Fibroblast of lung (primary cell): ENCODE measurements around the gene ANXA9. TPM values are rescaled to one million over a fixed set of nuclear protein-coding genes. Genes with fewer than 3 reads are reported as not detected.

Experiments used
- DNase-seq, 2 donors: peaks; one replicate each; pipeline versions ENCODE4 v3.0.0 to v3.0.0-alpha.2; 2010; ENCODE audit warnings: low read depth in 2 of 2
- H2AFZ ChIP-seq: 2 replicates; pipeline ENCODE4 v1.5.1; 2012; ENCODE audit warnings: low read length, control low read depth, inconsistent platforms
- H3K27ac ChIP-seq: 2 replicates; pipeline ENCODE4 v1.5.1; 2011; ENCODE audit warnings: low read length, control low read depth; ENCODE audit not compliant: insufficient read depth
- H3K27me3 ChIP-seq: 2 replicates; pipeline ENCODE4 v1.5.1; 2011; ENCODE audit warnings: mild to moderate bottlenecking, low read length; ENCODE audit not compliant: control insufficient read depth, insufficient read depth
- H3K36me3 ChIP-seq: 2 replicates; pipeline ENCODE4 v1.5.1; 2011; ENCODE audit warnings: low read length; ENCODE audit not compliant: control insufficient read depth, insufficient read depth
- H3K4me1 ChIP-seq: 2 replicates; pipeline ENCODE4 v1.5.1; 2011; ENCODE audit warnings: low read length; ENCODE audit not compliant: control insufficient read depth, insufficient read depth; ENCODE audit errors: extremely low read depth
- H3K4me2 ChIP-seq: 2 replicates; pipeline ENCODE4 v1.5.1; 2011; ENCODE audit warnings: low read length, control low read depth; ENCODE audit not compliant: insufficient read depth; ENCODE audit errors: extremely low read depth
- H3K4me3 ChIP-seq, 4 experiments: fragments of 200-600 bp in 1 of 4; sonication (generic) in 1 of 4; replicated peaks in 1 of 4; 2 replicates each; pipeline ENCODE4 v1.5.1; 2011 to 2016; ENCODE audit warnings: low read length in 4 of 4, low read depth in 3 of 4, mild to moderate bottlenecking in 3 of 4, control low read depth in 2 of 4, inconsistent platforms in 1 of 4, mixed read lengths in 1 of 4; ENCODE audit not compliant: insufficient read depth in 1 of 4; ENCODE audit errors: control extremely low read depth in 1 of 4
- H3K79me2 ChIP-seq: 2 replicates; pipeline ENCODE4 v1.5.1; 2012; ENCODE audit warnings: mild to moderate bottlenecking, low read length, inconsistent platforms; ENCODE audit not compliant: control insufficient read depth, insufficient read depth
- H3K9ac ChIP-seq: 2 replicates; pipeline ENCODE4 v1.5.1; 2011; ENCODE audit warnings: mild to moderate bottlenecking, low read length, control low read depth; ENCODE audit not compliant: insufficient read depth
- H3K9me3 ChIP-seq: 2 replicates; pipeline ENCODE4 v1.5.1; 2012; ENCODE audit warnings: low read depth, low read length; ENCODE audit not compliant: control insufficient read depth, insufficient read depth
- H4K20me1 ChIP-seq: 2 replicates; pipeline ENCODE4 v1.5.1; 2011; ENCODE audit warnings: low read length; ENCODE audit not compliant: control insufficient read depth, insufficient read depth; ENCODE audit errors: extremely low read depth
- CTCF ChIP-seq, 2 donors: IDR thresholded peaks in 1 of 2; conservative IDR thresholded peaks in 1 of 2; 1 replicate in 1 of 2; 2 replicates in 1 of 2; pipeline ENCODE4 v1.5.1; 2011 to 2012; ENCODE audit warnings: low read length in 2 of 2, control low read depth in 1 of 2, inconsistent platforms in 1 of 2, low read depth in 1 of 2, mild to moderate bottlenecking in 1 of 2
- EZH2 ChIP-seq: IDR thresholded peaks from 2 replicates; pipeline ENCODE4 v1.5.1; 2012; ENCODE audit warnings: low read length, control low read depth, mild to moderate bottlenecking; ENCODE audit errors: missing control alignments
- polyA plus RNA-seq, 2 donors: library from polyadenylated mRNA; depleted of rRNA in 1 of 2; stranded (reverse) in 1 of 2; unstranded in 1 of 2; fragments of >200 nt; gene quantifications; 2 replicates each; pipeline ENCODE4 v1.2.1, GENCODE V29; 2011 to 2012; ENCODE audit warnings: missing spikeins in 1 of 2
- total RNA-seq: library from RNA; depleted of rRNA; stranded (reverse); fragments of >200 nt; gene quantifications from 2 replicates; pipeline ENCODE4 v1.2.1, GENCODE V29; 2014

ANXA9 gene
- total and polyA plus RNA-seq, 2 donors (not counting 1 experiment from before 2014, with no cell fraction given), result 0.07 to 0.33 TPM

GRCh38 chr1:150968491-150968890, 13.6 kb upstream of the ANXA9 start:
- DNase-seq, result no peak
- H3K9me3 ChIP-seq, result no peaks in the 10 kb centered on the region
- H3K4me3 ChIP-seq, result no peak overlapping the region
- H2AFZ ChIP-seq, result no peak overlapping the region
- no peaks in the 10 kb centered on the region for H3K27me3 ChIP-seq
- TF ChIP-seq EZH2 (no peak), CTCF (conservative IDR thresholded peaks at IDR 0.05 in 1 of 2, IDR thresholded peaks at IDR 0.05 in 1 of 2; ENCODE audit: low read depth in 1 of 2, low read length in 2 of 2) (no peak)
- no peaks in the 10 kb centered on the region for H4K20me1 ChIP-seq
- no peak overlapping the region for H3K9ac ChIP-seq
- peaks cover 56% of the 10 kb centered on the region for H3K79me2 ChIP-seq
- H3K27ac ChIP-seq, result no peak overlapping the region
- peaks cover 21% of the 10 kb centered on the region for H3K4me1 ChIP-seq
- H3K4me2 ChIP-seq, result no peak overlapping the region
- peaks cover 35% of the 10 kb centered on the region for H3K36me3 ChIP-seq

GRCh38 chr1:150969626-150970025, 12.5 kb upstream of the ANXA9 start:
- no peak for DNase-seq
- peaks cover 26% of the 10 kb centered on the region for H3K36me3 ChIP-seq
- no peaks in the 10 kb centered on the region for H4K20me1 ChIP-seq
- H3K4me1 ChIP-seq, result peaks cover 21% of the 10 kb centered on the region
- no peaks in the 10 kb centered on the region for H3K9me3 ChIP-seq
- H3K4me3 ChIP-seq, result no peak overlapping the region
- no peak overlapping the region for H3K9ac ChIP-seq
- H2AFZ ChIP-seq, result no peak overlapping the region
- no peak overlapping the region for H3K4me2 ChIP-seq
- no peaks in the 10 kb centered on the region for H3K27me3 ChIP-seq
- H3K27ac ChIP-seq, result no peak overlapping the region
- peaks cover 63% of the 10 kb centered on the region for H3K79me2 ChIP-seq
- no peak for TF ChIP-seq EZH2
- TF ChIP-seq CTCF (conservative IDR thresholded peaks at IDR 0.05 in 1 of 2, IDR thresholded peaks at IDR 0.05 in 1 of 2; ENCODE audit: low read depth in 1 of 2, low read length in 2 of 2), result no peak

- Histone ChIP-seq H4K20me1 (no peaks in the 10 kb centered on the region), H3K36me3 (peaks cover 21% of the 10 kb centered on the region), H3K4me2 (peak overlapping the region; percentile 93), H3K4me1 (peaks cover 21% of the 10 kb centered on the region), H3K9me3 (no peaks in the 10 kb centered on the region), H3K27ac (peak overlapping the region; percentile 60), H3K79me2 (peaks cover 63% of the 10 kb centered on the region), H3K4me3 (peak overlapping the region in 3 of 4 experiments; percentile 9 to 95 (median 83)), H3K9ac (no peak overlapping the region), H3K27me3 (no peaks in the 10 kb centered on the region), H2AFZ (no peak overlapping the region)
- DNase-seq, result peak in 1 of 2 donors; percentile 84
- no peak for TF ChIP-seq CTCF (conservative IDR thresholded peaks at IDR 0.05 in 1 of 2, IDR thresholded peaks at IDR 0.05 in 1 of 2; ENCODE audit: low read depth in 1 of 2, low read length in 2 of 2)
- TF ChIP-seq EZH2, result no peak
Observed at GRCh38 chr1:150970808-150971582, 11.1 kb upstream of the ANXA9 start.
